ENCODE data around the gene MOK.

MOK gene

GRCh38 chr14:102222009-102222575, 82.9 kb downstream of the MOK start:
- DNase-seq: no peak

GRCh38 chr14:102221026-102221425, 83.9 kb downstream of the MOK start:
- no peak for DNase-seq

GRCh38 chr14:102220031-102220430, 84.9 kb downstream of the MOK start:
- no peak for DNase-seq

- no peak for DNase-seq
Observed at GRCh38 chr14:102219316-102219715, 85.6 kb downstream of the MOK start.

GRCh38 chr14:102218688-102219087, 86.3 kb downstream of the MOK start:
- DNase-seq: peak; percentile 24

- DNase-seq: no peak
Observed at GRCh38 chr14:102217987-102218421, 87.0 kb downstream of the MOK start.

- no peak for DNase-seq
Observed at GRCh38 chr14:102217399-102217798, 87.6 kb downstream of the MOK start.

GRCh38 chr14:102215576-102216250, 89.3 kb downstream of the MOK start:
- DNase-seq: no peak

GRCh38 chr14:102215071-102215470, 89.9 kb downstream of the MOK start:
- DNase-seq: no peak

GRCh38 chr14:102213984-102214658, 90.8 kb downstream of the MOK start:
- no peak for DNase-seq

GRCh38 chr14:102213470-102213869, 91.5 kb downstream of the MOK start:
- DNase-seq: no peak

- DNase-seq: no peak
Observed at GRCh38 chr14:102212845-102213244, 92.1 kb downstream of the MOK start.

- DNase-seq: no peak
Observed at GRCh38 chr14:102212356-102212755, 92.6 kb downstream of the MOK start.

- no peak for DNase-seq
Observed at GRCh38 chr14:102211240-102211639, 93.7 kb downstream of the MOK start.

- no peak for DNase-seq
Observed at GRCh38 chr14:102210421-102211042, 94.4 kb downstream of the MOK start.

GRCh38 chr14:102209224-102209966, 95.6 kb downstream of the MOK start:
- no peak for DNase-seq

GRCh38 chr14:102208741-102209140, 96.2 kb downstream of the MOK start:
- no peak for DNase-seq

GRCh38 chr14:102207831-102208365, 97.1 kb downstream of the MOK start:
- no peak for DNase-seq

- no peak for DNase-seq
Observed at GRCh38 chr14:102206918-102207317, 98.0 kb downstream of the MOK start.

- no peak for DNase-seq
Observed at GRCh38 chr14:102205560-102205959, 99.4 kb downstream of the MOK start.

- DNase-seq: no peak
Observed at GRCh38 chr14:102203382-102203781, 101.6 kb downstream of the MOK start.

- DNase-seq: no peak
Observed at GRCh38 chr14:102202944-102203343, 102.0 kb downstream of the MOK start.

GRCh38 chr14:102201776-102202175, 103.2 kb downstream of the MOK start:
- DNase-seq: no peak

All from NCI-H2171 (cell line).